Neural progenitor cell (in vitro differentiated cells): Measurements from ENCODE around the gene HHAT. TPM values are rescaled to one million over a fixed set of nuclear protein-coding genes. Genes with fewer than 3 reads are reported as not detected.

ENCODE experiments used
- DNase-seq: peaks from one replicate; pipeline ENCODE4 v3.0.0-alpha.2; 2016; ENCODE audit warnings: low spot score
- H2AFZ ChIP-seq: fragments of 200-600 bp; sonication (generic); replicated peaks from 2 replicates; pipeline ENCODE4 v1.6.1; 2016; ENCODE audit warnings: antibody characterized with exemption
- H3F3A ChIP-seq: fragments of 200-600 bp; sonication (generic); 2 replicates; pipeline ENCODE4 v1.6.1; 2016; ENCODE audit warnings: antibody characterized with exemption, low read depth
- H3K27ac ChIP-seq: fragments of 200-600 bp; sonication (generic); 2 replicates; pipeline ENCODE4 v1.5.1; 2016; ENCODE audit warnings: mild to moderate bottlenecking
- H3K27me3 ChIP-seq: fragments of 200-600 bp; sonication (generic); 2 replicates; pipeline ENCODE4 v1.6.1; 2016; ENCODE audit warnings: mild to moderate bottlenecking, moderate library complexity
- H3K36me3 ChIP-seq: fragments of 200-600 bp; sonication (generic); 2 replicates; pipeline ENCODE4 v1.5.1; 2016
- H3K4me1 ChIP-seq: fragments of 200-600 bp; sonication (generic); 2 replicates; pipeline ENCODE4 v1.6.1; 2016; ENCODE audit warnings: mixed run types
- H3K4me2 ChIP-seq: fragments of 200-600 bp; sonication (generic); 2 replicates; pipeline ENCODE4 v1.6.1; 2016
- H3K4me3 ChIP-seq: fragments of 200-600 bp; sonication (generic); 2 replicates; pipeline ENCODE4 v1.5.1; 2016
- H3K79me2 ChIP-seq: fragments of 200-600 bp; sonication (generic); 2 replicates; pipeline ENCODE4 v1.6.1; 2016; ENCODE audit warnings: low read depth
- H3K9ac ChIP-seq: fragments of 200-600 bp; sonication (generic); 2 replicates; pipeline ENCODE4 v1.6.1; 2016
- H3K9me3 ChIP-seq: fragments of 200-600 bp; sonication (generic); 2 replicates; pipeline ENCODE4 v1.5.1; 2016; ENCODE audit warnings: low read depth
- H4K20me1 ChIP-seq: fragments of 200-600 bp; sonication (generic); 2 replicates; pipeline ENCODE4 v1.6.1; 2016; ENCODE audit warnings: low read depth
- H3K27ac Mint-ChIP-seq: 3 replicates; pipeline ENCODE4 v1.8.0; 2021; ENCODE audit warnings: mixed read lengths
- H3K27me3 Mint-ChIP-seq: 2 replicates; pipeline ENCODE4 v1.8.0; 2022; ENCODE audit warnings: low read depth, mild to moderate bottlenecking, inconsistent platforms, moderate library complexity, mixed read lengths; ENCODE audit not compliant: insufficient read depth
- H3K36me3 Mint-ChIP-seq: 3 replicates; pipeline ENCODE4 v1.8.0; 2021; ENCODE audit warnings: mixed read lengths
- H3K4me1 Mint-ChIP-seq: 3 replicates; pipeline ENCODE4 v1.8.0; 2021; ENCODE audit warnings: mixed read lengths
- H3K4me3 Mint-ChIP-seq: 3 replicates; pipeline ENCODE4 v1.8.0; 2021; ENCODE audit warnings: mild to moderate bottlenecking, moderate library complexity, mixed read lengths
- H3K9me3 Mint-ChIP-seq: 3 replicates; pipeline ENCODE4 v1.8.0; 2020; ENCODE audit warnings: mixed read lengths
- EZH2 ChIP-seq: fragments of 200-600 bp; sonication (generic); IDR thresholded peaks from 2 replicates; pipeline ENCODE4 v1.6.1; 2017; ENCODE audit warnings: antibody characterized with exemption, mild to moderate bottlenecking, moderate library complexity
- EZH2phosphoT487 ChIP-seq: fragments of 200-600 bp; sonication (generic); IDR thresholded peaks from 2 replicates; pipeline ENCODE4 v1.6.1; 2017; ENCODE audit warnings: antibody characterized with exemption
- total RNA-seq: library from RNA; depleted of rRNA; stranded (reverse); fragments of >200 nt; gene quantifications from 2 replicates; pipeline ENCODE4 v1.2.3, GENCODE V29; 2015; ENCODE audit warnings: low replicate concordance
- TF ChIP-seq, protein P1 (sequence below): fragments of 200-600 bp; sonication (generic); IDR thresholded peaks from 2 replicates; pipeline ENCODE4 v1.5.1; 2017; ENCODE audit warnings: antibody characterized with exemption, mild to moderate bottlenecking

HHAT gene
- total RNA-seq, 1 donor from 2014 or later: 10.3 TPM

- peaks cover 3% of the 10 kb centered on the region for H3K36me3 Mint-ChIP-seq
- H3K4me1 Mint-ChIP-seq: peaks cover 35% of the 10 kb centered on the region
- Histone ChIP-seq H4K20me1 (no peaks in the 10 kb centered on the region), H3K4me1 (peaks cover 21% of the 10 kb centered on the region), H3K9me3 (no peaks in the 10 kb centered on the region), H3K27ac (no peak overlapping the region), H3F3A (peaks cover 20% of the 10 kb centered on the region), H3K4me2 (peak overlapping the region; percentile 36), H3K4me3 (no peak overlapping the region), H3K79me2 (no peaks in the 10 kb centered on the region), H3K9ac (no peak overlapping the region), H3K27me3 (no peaks in the 10 kb centered on the region), H2AFZ (no peak overlapping the region), H3K36me3 (no peaks in the 10 kb centered on the region)
- no peak overlapping the region for H3K27ac Mint-ChIP-seq
- no peaks in the 10 kb centered on the region for H3K9me3 Mint-ChIP-seq
- DNase-seq: no peak
- TF ChIP-seq, protein P1, sequence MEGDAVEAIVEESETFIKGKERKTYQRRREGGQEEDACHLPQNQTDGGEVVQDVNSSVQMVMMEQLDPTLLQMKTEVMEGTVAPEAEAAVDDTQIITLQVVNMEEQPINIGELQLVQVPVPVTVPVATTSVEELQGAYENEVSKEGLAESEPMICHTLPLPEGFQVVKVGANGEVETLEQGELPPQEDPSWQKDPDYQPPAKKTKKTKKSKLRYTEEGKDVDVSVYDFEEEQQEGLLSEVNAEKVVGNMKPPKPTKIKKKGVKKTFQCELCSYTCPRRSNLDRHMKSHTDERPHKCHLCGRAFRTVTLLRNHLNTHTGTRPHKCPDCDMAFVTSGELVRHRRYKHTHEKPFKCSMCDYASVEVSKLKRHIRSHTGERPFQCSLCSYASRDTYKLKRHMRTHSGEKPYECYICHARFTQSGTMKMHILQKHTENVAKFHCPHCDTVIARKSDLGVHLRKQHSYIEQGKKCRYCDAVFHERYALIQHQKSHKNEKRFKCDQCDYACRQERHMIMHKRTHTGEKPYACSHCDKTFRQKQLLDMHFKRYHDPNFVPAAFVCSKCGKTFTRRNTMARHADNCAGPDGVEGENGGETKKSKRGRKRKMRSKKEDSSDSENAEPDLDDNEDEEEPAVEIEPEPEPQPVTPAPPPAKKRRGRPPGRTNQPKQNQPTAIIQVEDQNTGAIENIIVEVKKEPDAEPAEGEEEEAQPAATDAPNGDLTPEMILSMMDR: no peak
- no peak overlapping the region for H3K4me3 Mint-ChIP-seq
- peaks cover 3% of the 10 kb centered on the region for H3K27me3 Mint-ChIP-seq
These were observed 49.1 kb downstream of the HHAT start for GRCh38 chr1:210377731-210378333.

GRCh38 chr1:210378736-210379135 is 50.0 kb downstream of the HHAT start:
- H3K4me2 ChIP-seq: no peak overlapping the region
- H3K27ac ChIP-seq: no peak overlapping the region
- no peak overlapping the region for H3K4me3 ChIP-seq
- H3K36me3 Mint-ChIP-seq: peaks cover 3% of the 10 kb centered on the region
- no peaks in the 10 kb centered on the region for H3K9me3 Mint-ChIP-seq
- peaks cover 16% of the 10 kb centered on the region for H3K4me1 ChIP-seq
- H2AFZ ChIP-seq: no peak overlapping the region
- H3K36me3 ChIP-seq: no peaks in the 10 kb centered on the region
- no peaks in the 10 kb centered on the region for H4K20me1 ChIP-seq
- H3K79me2 ChIP-seq: no peaks in the 10 kb centered on the region
- no peaks in the 10 kb centered on the region for H3K9me3 ChIP-seq
- H3K27me3 Mint-ChIP-seq: peaks cover 3% of the 10 kb centered on the region
- H3F3A ChIP-seq: peaks cover 11% of the 10 kb centered on the region
- H3K4me1 Mint-ChIP-seq: peaks cover 29% of the 10 kb centered on the region
- no peak overlapping the region for H3K9ac ChIP-seq
- TF ChIP-seq, protein P1: no peak
- TF ChIP-seq EZH2 (no peak), EZH2phosphoT487 (no peak)
- DNase-seq: no peak
- H3K4me3 Mint-ChIP-seq: no peak overlapping the region
- H3K27me3 ChIP-seq: no peaks in the 10 kb centered on the region
- no peak overlapping the region for H3K27ac Mint-ChIP-seq

- TF ChIP-seq EZH2phosphoT487: no peak
- no peak for TF ChIP-seq EZH2
- TF ChIP-seq, protein P1: no peak
- no peak overlapping the region for H3K4me3 ChIP-seq
- Mint-ChIP-seq H3K4me1 (peaks cover 34% of the 10 kb centered on the region), H3K4me3 (no peak overlapping the region), H3K27ac (no peak overlapping the region), H3K27me3 (no peaks in the 10 kb centered on the region), H3K9me3 (no peaks in the 10 kb centered on the region), H3K36me3 (peaks cover 6% of the 10 kb centered on the region)
- H4K20me1 ChIP-seq: no peaks in the 10 kb centered on the region
- no peak for DNase-seq
- no peaks in the 10 kb centered on the region for H3K79me2 ChIP-seq
- H3F3A ChIP-seq: no peaks in the 10 kb centered on the region
- no peak overlapping the region for H3K4me2 ChIP-seq
- no peaks in the 10 kb centered on the region for H3K36me3 ChIP-seq
- no peak overlapping the region for H2AFZ ChIP-seq
- no peaks in the 10 kb centered on the region for H3K27me3 ChIP-seq
- no peaks in the 10 kb centered on the region for H3K9me3 ChIP-seq
- peaks cover 11% of the 10 kb centered on the region for H3K4me1 ChIP-seq
- H3K27ac ChIP-seq: no peak overlapping the region
- H3K9ac ChIP-seq: no peak overlapping the region
These were observed 53.2 kb downstream of the HHAT start for GRCh38 chr1:210381934-210382333.
